ENCODE results near the gene SEMG2. TPM values are rescaled to one million over a fixed set of nuclear protein-coding genes. Genes with fewer than 3 reads are reported as not detected.

Gene SEMG2
- total and polyA plus RNA-seq, 2 experiments from 2014 or later: not detected

DNA sequence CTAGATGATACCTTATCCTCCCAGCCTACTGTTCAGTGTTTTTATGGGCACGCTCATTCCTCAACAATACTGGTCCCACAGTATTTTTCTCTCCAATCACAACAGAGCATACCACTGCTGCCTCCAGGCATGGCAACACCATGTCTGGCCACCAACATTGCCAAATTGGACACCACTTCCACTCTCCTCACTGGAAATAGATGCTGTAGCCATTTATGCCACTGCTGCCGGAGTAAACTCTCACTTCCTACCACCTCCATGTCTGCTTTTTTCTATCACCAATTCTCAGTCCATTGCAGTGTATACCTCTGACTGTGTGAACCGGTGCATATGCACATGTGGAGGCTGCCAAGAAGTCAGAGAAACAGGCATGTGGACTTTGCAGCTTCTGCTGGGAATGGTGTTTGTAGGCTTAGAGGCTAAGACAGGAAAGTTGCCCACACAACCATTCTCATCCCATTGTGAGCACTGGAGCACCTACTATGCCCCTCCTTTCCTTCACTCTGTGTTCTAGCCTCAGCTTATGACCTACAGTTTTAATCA lies 32.0 kb upstream of the SEMG2 start:
- in situ Hi-C loops (cut with MboI): no loop called here

DNA sequence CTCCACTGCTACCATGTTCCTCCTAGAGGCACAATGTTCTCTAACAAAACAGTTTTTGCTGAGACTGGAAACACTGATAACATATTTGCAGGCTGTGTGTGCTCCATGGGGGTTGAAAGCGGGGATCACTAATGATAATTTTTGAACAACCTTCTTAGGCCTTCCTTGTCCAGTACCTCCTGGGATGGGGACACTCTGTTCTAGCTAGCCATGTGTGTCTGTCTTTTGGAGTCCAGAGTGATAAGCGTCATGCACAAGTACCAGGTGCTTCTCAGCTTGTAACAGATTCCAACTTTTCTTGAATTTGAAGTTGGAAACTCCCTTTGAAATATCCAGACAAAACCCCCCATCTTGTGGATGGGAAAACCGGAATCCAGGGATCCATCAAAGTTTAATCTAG lies 31.3 kb upstream of the SEMG2 start:
- Histone ChIP-seq H3K9me2 (ENCODE audit: insufficient read depth) (no peaks in the 10 kb centered on the region), H3K27me3 (replicated peaks; ENCODE audit: insufficient read depth) (peaks cover 5% of the 10 kb centered on the region), H3F3A (ENCODE audit: insufficient read depth) (no peaks in the 10 kb centered on the region), H4K20me1 (ENCODE audit: insufficient read depth) (no peaks in the 10 kb centered on the region), H3K79me2 (ENCODE audit: insufficient read depth) (no peaks in the 10 kb centered on the region), H3K4me3 (no peak overlapping the region), H3K27ac (no peak overlapping the region), H3K4me2 (ENCODE audit: unreplicated experiment) (no peak overlapping the region), H3K36me3 (ENCODE audit: low read depth) (no peaks in the 10 kb centered on the region), H2AFZ (no peak overlapping the region), H3K9ac (no peak overlapping the region), H3K4me1 (ENCODE audit: insufficient read depth) (no peaks in the 10 kb centered on the region), H3K9me3 (ENCODE audit: low read depth) (no peaks in the 10 kb centered on the region)
- DNase-seq: no peak
- in situ Hi-C loops (cut with MboI): no loop called here
- 33 to 37% methylated on average over 3 of the region's 3 CpGs for WGBS, 2 experiments (ENCODE audit: low coverage in 1 of 2, low lambda C conversion rate in 2 of 2, missing lambda C conversion rate in 2 of 2)
- no peak for TF ChIP-seq EZH2 (IDR thresholded peaks at IDR 0.05; ENCODE audit: insufficient read depth, poor library complexity, severe bottlenecking)
- no peak for TF ChIP-seq EZH2phosphoT487 (IDR thresholded peaks at IDR 0.05; ENCODE audit: insufficient read depth, low read depth)

More for the DNA sequence above, 32.0 kb upstream of the SEMG2 start:
- 56 to 63% methylated on average over 3 of the region's 3 CpGs for WGBS, 2 experiments (ENCODE audit: low coverage in 1 of 2, low lambda C conversion rate in 2 of 2, missing lambda C conversion rate in 2 of 2)
- TF ChIP-seq EZH2phosphoT487 (IDR thresholded peaks at IDR 0.05; ENCODE audit: insufficient read depth, low read depth): no peak
- TF ChIP-seq EZH2 (IDR thresholded peaks at IDR 0.05; ENCODE audit: insufficient read depth, poor library complexity, severe bottlenecking): no peak
- H3K9ac ChIP-seq: no peak overlapping the region
- no peak overlapping the region for H3K4me3 ChIP-seq
- peaks cover 5% of the 10 kb centered on the region; the same call in 1 of the 2 replicates for H3K27me3 ChIP-seq (replicated peaks; ENCODE audit: insufficient read depth)
- H2AFZ ChIP-seq: no peak overlapping the region
- H3K9me2 ChIP-seq (ENCODE audit: insufficient read depth): no peaks in the 10 kb centered on the region
- no peaks in the 10 kb centered on the region for H3K4me1 ChIP-seq (ENCODE audit: insufficient read depth)
- no peaks in the 10 kb centered on the region for H4K20me1 ChIP-seq (ENCODE audit: insufficient read depth)
- H3K27ac ChIP-seq: no peak overlapping the region
- H3K79me2 ChIP-seq (ENCODE audit: insufficient read depth): no peaks in the 10 kb centered on the region
- DNase-seq: no peak
- no peak overlapping the region for H3K4me2 ChIP-seq (ENCODE audit: unreplicated experiment)
- H3K9me3 ChIP-seq (ENCODE audit: low read depth): no peaks in the 10 kb centered on the region
- H3F3A ChIP-seq (ENCODE audit: insufficient read depth): no peaks in the 10 kb centered on the region
- no peaks in the 10 kb centered on the region for H3K36me3 ChIP-seq (ENCODE audit: low read depth)

DNA sequence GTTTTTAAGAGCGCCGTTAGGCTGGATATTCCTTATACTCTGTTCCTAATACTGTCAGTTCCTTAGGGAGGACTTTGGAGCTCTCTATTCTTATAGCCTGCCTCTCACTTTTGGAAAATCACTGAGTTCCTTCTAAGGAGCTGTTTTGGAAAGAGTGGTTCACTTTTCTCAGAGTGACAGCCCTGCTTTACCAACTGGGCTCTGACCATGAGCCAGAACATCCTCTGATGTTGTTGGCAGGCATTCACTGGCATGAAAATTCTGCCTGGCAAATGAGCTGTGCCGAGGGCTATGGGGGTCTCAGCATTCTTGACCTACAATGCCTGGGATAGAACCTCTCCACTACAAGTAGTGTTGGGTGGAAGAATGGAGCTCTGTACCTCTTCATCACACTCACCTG lies 29.2 kb upstream of the SEMG2 start:
- TF ChIP-seq EZH2 (IDR thresholded peaks at IDR 0.05; ENCODE audit: insufficient read depth, poor library complexity, severe bottlenecking): no peak
- no peak for TF ChIP-seq EZH2phosphoT487 (IDR thresholded peaks at IDR 0.05; ENCODE audit: insufficient read depth, low read depth)
- H3K36me3 ChIP-seq (ENCODE audit: low read depth): no peaks in the 10 kb centered on the region
- no peaks in the 10 kb centered on the region for H3K4me1 ChIP-seq (ENCODE audit: insufficient read depth)
- no peak overlapping the region for H3K4me2 ChIP-seq (ENCODE audit: unreplicated experiment)
- H3K27me3 ChIP-seq (replicated peaks; ENCODE audit: insufficient read depth): peaks cover under 1% of the 10 kb centered on the region
- no peak overlapping the region for H3K27ac ChIP-seq
- no peak for DNase-seq
- H3K9ac ChIP-seq: no peak overlapping the region
- H3K79me2 ChIP-seq (ENCODE audit: insufficient read depth): no peaks in the 10 kb centered on the region
- H3F3A ChIP-seq (ENCODE audit: insufficient read depth): no peaks in the 10 kb centered on the region
- no peak overlapping the region for H3K4me3 ChIP-seq
- in situ Hi-C loops (cut with MboI): no loop called here
- no peak overlapping the region for H2AFZ ChIP-seq
- no peaks in the 10 kb centered on the region for H3K9me2 ChIP-seq (ENCODE audit: insufficient read depth)
- WGBS, 2 experiments (ENCODE audit: low coverage in 1 of 2, low lambda C conversion rate in 2 of 2, missing lambda C conversion rate in 2 of 2): 49 to 58% methylated on average over 3 of the region's 3 CpGs
- H4K20me1 ChIP-seq (ENCODE audit: insufficient read depth): no peaks in the 10 kb centered on the region
- H3K9me3 ChIP-seq (ENCODE audit: low read depth): no peaks in the 10 kb centered on the region

DNA sequence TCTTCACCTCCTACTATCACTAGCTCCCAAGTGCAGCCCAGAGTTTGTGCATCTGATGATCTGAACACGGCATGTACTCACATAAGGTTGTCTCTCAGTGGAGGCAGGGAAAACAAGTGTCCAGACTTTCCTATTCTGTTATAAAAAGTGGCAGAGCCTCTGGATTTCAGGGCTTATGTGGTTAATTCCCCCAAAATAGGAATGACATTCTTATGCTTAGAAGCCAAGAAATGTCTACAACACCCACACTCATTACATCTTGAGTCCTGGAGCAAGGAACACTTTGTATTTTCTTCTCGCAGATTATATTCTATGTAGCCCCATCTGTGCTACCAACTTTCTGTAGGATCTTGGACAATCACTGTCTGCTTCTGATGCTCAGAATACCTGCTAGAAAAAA lies 27.8 kb upstream of the SEMG2 start:
- H3K9ac ChIP-seq: no peak overlapping the region
- no peaks in the 10 kb centered on the region for H3K9me3 ChIP-seq (ENCODE audit: low read depth)
- in situ Hi-C loops (cut with MboI): no loop called here
- H2AFZ ChIP-seq: no peak overlapping the region
- no peaks in the 10 kb centered on the region for H4K20me1 ChIP-seq (ENCODE audit: insufficient read depth)
- H3K27ac ChIP-seq: no peak overlapping the region
- H3K9me2 ChIP-seq (ENCODE audit: insufficient read depth): no peaks in the 10 kb centered on the region
- H3K4me1 ChIP-seq (ENCODE audit: insufficient read depth): no peaks in the 10 kb centered on the region
- H3K79me2 ChIP-seq (ENCODE audit: insufficient read depth): no peaks in the 10 kb centered on the region
- no peaks in the 10 kb centered on the region for H3F3A ChIP-seq (ENCODE audit: insufficient read depth)
- no peaks in the 10 kb centered on the region for H3K36me3 ChIP-seq (ENCODE audit: low read depth)
- no peak overlapping the region for H3K4me2 ChIP-seq (ENCODE audit: unreplicated experiment)
- WGBS, 2 experiments (ENCODE audit: low coverage in 1 of 2, low lambda C conversion rate in 2 of 2, missing lambda C conversion rate in 2 of 2): 32 to 38% methylated on average over 2 of the region's 2 CpGs
- no peak for DNase-seq
- no peaks in the 10 kb centered on the region; the same call in none of the 2 replicates for H3K27me3 ChIP-seq (replicated peaks; ENCODE audit: insufficient read depth)
- TF ChIP-seq EZH2 (IDR thresholded peaks at IDR 0.05; ENCODE audit: insufficient read depth, poor library complexity, severe bottlenecking) (no peak), EZH2phosphoT487 (IDR thresholded peaks at IDR 0.05; ENCODE audit: insufficient read depth, low read depth) (no peak)
- no peak overlapping the region for H3K4me3 ChIP-seq

DNA sequence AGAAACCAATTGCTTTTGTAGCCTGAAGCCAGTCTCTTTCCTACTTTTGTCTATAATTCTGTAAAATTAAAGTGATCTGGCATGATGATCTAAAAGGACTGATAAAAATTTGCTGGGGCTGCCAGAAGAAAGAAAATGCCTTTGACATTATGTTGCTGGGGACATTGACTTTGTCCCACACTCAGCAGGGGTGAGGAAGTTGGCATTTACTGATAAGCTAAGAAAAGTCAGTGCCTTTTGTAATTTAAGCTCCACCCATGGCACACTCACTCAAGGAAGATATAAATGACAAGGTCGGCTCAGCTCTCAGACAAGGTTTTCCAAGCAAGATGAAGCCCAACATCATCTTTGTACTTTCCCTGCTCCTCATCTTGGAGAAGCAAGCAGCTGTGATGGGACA lies 14.4 kb upstream of the SEMG2 start, which contains the start of gene SEMG1:
Gene SEMG1 (plus strand): TSS at position 309 of the 400 bp plus-strand sequence. CDS start 21 bp downstream, at position 330.
- Histone ChIP-seq H3K79me2 (ENCODE audit: insufficient read depth) (no peaks in the 10 kb centered on the region), H3K4me2 (ENCODE audit: unreplicated experiment) (no peak within 1 kb of the TSS), H3K9ac (no peak within 1 kb of the TSS), H2AFZ (no peak within 1 kb of the TSS), H3K9me2 (ENCODE audit: insufficient read depth) (no peaks in the 10 kb centered on the region), H3K9me3 (ENCODE audit: low read depth) (no peaks in the 10 kb centered on the region), H3K27ac (no peak within 1 kb of the TSS), H3F3A (ENCODE audit: insufficient read depth) (no peaks in the 10 kb centered on the region), H3K4me1 (ENCODE audit: insufficient read depth) (no peaks in the 10 kb centered on the region), H4K20me1 (ENCODE audit: insufficient read depth) (no peaks in the 10 kb centered on the region), H3K27me3 (replicated peaks; ENCODE audit: insufficient read depth) (peaks cover 3% of the 10 kb centered on the region; the same call in 1 of the 2 replicates), H3K4me3 (no peak within 1 kb of the TSS), H3K36me3 (ENCODE audit: low read depth) (no peaks in the 10 kb centered on the region)
- no peak for DNase-seq
- TF ChIP-seq EZH2 (IDR thresholded peaks at IDR 0.05; ENCODE audit: insufficient read depth, poor library complexity, severe bottlenecking) (no peak), EZH2phosphoT487 (IDR thresholded peaks at IDR 0.05; ENCODE audit: insufficient read depth, low read depth) (no peak)
- 0% methylated on average over 1 of the region's 1 CpG for WGBS, 2 experiments (ENCODE audit: low coverage in 1 of 2, low lambda C conversion rate in 2 of 2, missing lambda C conversion rate in 2 of 2)
- in situ Hi-C loops (cut with MboI): no loop called here
